GM19240 (cell line): ENCODE measurements around the gene MAPKBP1.
"Not testable (repeated sequence)": the region's sequence is repeated elsewhere in the genome, so short reads cannot be mapped to it uniquely, and the experiment has no call there.

Experiments used
- DNase-seq: peaks from one replicate; pipeline ENCODE4 v3.0.0; 2011; ENCODE audit warnings: low spot score; ENCODE audit not compliant: insufficient read length

MAPKBP1 gene, protein sequence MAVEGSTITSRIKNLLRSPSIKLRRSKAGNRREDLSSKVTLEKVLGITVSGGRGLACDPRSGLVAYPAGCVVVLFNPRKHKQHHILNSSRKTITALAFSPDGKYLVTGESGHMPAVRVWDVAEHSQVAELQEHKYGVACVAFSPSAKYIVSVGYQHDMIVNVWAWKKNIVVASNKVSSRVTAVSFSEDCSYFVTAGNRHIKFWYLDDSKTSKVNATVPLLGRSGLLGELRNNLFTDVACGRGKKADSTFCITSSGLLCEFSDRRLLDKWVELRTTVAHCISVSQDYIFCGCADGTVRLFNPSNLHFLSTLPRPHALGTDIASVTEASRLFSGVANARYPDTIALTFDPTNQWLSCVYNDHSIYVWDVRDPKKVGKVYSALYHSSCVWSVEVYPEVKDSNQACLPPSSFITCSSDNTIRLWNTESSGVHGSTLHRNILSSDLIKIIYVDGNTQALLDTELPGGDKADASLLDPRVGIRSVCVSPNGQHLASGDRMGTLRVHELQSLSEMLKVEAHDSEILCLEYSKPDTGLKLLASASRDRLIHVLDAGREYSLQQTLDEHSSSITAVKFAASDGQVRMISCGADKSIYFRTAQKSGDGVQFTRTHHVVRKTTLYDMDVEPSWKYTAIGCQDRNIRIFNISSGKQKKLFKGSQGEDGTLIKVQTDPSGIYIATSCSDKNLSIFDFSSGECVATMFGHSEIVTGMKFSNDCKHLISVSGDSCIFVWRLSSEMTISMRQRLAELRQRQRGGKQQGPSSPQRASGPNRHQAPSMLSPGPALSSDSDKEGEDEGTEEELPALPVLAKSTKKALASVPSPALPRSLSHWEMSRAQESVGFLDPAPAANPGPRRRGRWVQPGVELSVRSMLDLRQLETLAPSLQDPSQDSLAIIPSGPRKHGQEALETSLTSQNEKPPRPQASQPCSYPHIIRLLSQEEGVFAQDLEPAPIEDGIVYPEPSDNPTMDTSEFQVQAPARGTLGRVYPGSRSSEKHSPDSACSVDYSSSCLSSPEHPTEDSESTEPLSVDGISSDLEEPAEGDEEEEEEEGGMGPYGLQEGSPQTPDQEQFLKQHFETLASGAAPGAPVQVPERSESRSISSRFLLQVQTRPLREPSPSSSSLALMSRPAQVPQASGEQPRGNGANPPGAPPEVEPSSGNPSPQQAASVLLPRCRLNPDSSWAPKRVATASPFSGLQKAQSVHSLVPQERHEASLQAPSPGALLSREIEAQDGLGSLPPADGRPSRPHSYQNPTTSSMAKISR (N-terminal part only)

GRCh38 chr15:41774062-41774881 is at the start of gene MAPKBP1:
MAPKBP1 (plus strand) TSS chr15:41774484; CDS start chr15:41775276, 792 bp downstream.
- peak; percentile 87 for DNase-seq

GRCh38 chr15:41727143-41727542 is 47.1 kb upstream of the MAPKBP1 start:
- DNase-seq = no peak

DNA sequence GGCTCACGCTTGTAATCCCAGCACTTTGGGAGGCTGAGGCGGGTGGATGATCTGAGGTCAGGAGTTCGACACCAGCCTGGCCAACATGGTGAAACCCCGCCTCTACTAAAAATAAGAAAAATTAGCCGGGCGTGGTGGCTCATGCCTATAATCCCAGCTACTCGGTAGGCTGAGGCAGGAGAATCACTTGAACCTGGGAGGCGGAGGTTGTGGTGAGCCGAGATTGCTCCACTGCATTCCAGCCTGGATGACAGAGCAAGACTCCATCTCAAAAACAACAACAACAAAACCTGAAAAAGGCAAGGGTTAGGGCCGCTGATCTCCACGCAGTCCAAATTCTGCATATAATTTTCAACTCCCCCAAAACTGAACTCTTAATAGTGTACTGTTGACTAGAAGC is 46.2 kb upstream of the MAPKBP1 start:
- DNase-seq = not testable (repeated sequence)

GRCh38 chr15:41730543-41730942 is 43.7 kb upstream of the MAPKBP1 start:
- DNase-seq = no peak

DNA sequence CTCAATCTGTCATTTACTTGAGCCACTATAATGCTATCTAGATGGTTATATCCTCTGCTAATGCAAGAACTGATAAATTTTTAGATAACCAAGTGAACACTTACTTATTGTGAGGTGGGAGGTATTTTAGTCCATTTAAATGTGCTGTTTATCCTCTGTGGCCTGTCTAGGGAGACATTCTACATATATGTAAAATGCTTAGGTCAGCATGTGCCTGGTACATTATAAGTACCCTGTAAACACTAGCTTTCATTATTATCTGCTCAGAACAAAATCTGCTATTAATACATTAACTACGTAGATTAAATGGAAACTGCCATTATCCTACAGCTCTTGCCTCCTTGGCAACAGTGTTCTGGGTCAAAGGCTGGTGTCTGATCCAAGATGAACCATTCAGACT is 41.8 kb upstream of the MAPKBP1 start:
- no peak for DNase-seq

GRCh38 chr15:41734079-41734478 is 40.2 kb upstream of the MAPKBP1 start:
- DNase-seq = no peak

GRCh38 chr15:41735046-41735445 is 39.2 kb upstream of the MAPKBP1 start:
- DNase-seq = no peak

DNA sequence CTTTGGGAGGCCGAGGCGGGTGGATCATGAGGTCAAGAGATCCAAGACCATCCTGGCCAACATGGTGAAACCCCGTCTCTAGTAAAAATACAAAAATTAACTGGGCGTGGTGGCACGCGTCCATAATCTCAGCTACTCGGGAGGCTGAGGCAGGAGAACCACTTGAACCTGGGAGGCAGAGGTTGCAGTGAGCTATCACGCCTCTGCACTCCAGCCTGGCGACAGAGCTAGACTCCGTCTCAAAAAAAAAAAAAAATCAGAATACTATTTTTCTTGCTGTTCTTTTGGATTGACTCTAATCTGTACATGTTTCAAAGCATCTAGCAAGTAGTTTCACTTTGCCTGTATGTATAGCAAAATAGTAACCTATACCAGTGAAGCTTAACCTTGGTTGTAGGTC is 38.8 kb upstream of the MAPKBP1 start:
- DNase-seq = not testable (repeated sequence)

- DNase-seq = no peak
Measured at GRCh38 chr15:41746802-41747201, 27.5 kb upstream of the MAPKBP1 start.

DNA sequence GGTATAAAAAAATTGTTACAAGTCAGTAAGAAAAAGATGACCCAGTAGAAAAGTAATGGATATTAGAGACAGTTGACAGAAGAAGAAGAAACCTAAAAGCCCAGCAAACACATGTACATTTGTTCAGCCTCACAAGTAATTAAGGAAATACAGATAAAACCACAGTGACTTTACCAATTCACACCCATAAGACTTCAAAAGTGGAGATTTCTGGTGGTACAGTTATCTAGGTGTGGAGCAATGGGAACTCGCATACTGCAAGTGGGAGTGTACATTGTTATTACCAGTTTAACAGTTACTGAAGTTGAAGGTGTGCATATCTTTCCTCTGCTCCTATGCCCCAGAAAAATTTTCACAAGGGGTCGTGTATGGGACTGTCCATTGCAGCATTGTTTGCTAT is 18.1 kb upstream of the MAPKBP1 start:
- DNase-seq = no peak

DNA sequence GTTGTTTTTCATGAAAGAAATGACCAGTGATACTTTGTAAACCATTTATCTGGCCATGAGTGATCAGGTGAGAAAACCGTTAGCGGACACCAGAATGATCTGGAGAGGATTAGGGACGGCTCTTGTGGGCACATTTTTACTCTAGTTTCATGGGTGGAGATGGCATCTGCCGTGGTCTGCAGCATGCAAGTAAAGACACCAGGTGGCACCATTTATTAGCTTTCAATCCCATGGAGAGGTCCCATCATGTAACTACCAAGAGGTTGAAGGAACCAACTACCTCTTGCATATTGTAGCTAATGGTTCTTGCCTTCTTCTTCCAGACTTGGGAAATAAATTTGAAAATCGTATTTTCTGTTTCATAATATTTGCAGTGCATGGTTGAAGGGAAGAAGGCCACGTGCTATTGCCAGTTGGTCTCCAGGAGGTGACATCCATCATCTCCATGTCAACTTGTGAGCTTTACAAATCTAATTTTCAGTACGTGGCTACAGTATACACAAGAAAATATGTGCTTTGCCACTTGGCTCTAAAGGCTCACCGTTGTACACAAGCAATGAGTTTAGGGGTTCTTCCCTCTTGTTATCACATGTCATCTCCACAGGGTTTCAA is 1.5 kb upstream of the MAPKBP1 start:
- DNase-seq = no peak

DNA sequence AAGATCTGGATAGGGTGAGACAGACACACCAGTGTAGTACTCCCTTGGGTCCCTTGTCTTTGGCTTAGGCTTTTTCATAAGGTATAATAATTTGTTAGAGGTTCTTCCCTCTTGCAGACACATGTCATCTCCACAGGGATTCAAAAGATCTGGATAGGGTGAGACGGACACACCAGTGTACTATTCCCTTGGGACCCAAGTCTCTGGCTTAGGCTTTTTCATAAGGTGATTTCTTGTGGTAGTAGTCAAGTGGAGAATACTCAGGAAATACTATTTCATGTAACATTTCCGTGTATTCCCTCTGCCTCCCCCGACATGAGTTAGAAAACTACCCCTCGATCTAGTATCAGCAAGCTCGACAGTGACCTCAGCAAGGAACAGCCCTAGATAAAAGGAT is 954 bp upstream of the MAPKBP1 start:
- DNase-seq = no peak

GRCh38 chr15:41773729-41774061 is 589 bp upstream of the MAPKBP1 start:
- no peak for DNase-seq

DNA sequence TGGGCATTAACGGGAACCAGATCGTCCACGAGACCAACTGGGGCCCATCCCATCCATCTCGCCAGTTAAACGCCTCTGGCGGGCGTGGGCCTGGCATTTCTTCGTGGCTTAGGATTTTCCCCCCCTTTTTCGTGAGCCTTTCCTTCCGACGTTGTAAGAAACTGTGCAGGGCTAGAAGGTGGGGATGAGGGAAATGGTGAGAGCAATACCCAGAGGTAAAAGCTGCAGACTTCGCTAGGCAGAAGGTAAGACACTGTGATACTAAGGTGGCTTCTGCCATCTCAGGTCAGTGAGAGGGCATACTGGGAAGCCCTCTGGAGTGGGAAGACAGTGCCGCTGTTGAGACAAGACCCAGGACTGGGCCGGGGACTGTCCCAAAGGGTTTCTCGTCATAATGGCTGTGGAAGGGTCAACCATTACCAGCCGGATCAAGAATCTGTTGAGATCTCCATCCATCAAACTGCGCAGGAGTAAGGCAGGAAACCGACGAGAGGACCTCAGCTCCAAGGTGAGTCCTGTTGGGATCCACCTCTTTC is 666 bp downstream of the MAPKBP1 start:
- DNase-seq = no peak

- no peak for DNase-seq
Measured at GRCh38 chr15:41775651-41776050, 1.4 kb downstream of the MAPKBP1 start.

GRCh38 chr15:41777421-41777973 is 3.2 kb downstream of the MAPKBP1 start:
- DNase-seq = no peak

DNA sequence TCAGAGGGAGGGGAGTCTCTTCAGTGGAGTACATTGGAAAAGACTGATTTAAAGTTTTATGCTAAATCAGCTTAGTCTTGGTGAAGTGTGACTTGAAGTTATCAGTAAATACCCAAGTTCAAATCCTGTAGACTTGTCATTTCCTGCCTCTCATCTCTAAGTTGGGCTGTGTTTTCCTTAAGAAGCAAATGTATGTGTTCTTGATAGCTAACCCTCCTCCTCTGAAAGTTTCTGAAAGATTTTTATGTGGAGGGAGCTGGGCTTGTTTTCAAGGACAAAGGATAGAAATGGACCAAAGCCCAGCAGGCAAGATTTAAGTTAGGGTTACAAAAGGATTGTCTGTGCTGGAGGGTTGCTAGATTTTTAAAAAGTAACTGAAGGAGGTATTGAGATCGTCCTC is 4.2 kb downstream of the MAPKBP1 start:
- no peak for DNase-seq

DNA sequence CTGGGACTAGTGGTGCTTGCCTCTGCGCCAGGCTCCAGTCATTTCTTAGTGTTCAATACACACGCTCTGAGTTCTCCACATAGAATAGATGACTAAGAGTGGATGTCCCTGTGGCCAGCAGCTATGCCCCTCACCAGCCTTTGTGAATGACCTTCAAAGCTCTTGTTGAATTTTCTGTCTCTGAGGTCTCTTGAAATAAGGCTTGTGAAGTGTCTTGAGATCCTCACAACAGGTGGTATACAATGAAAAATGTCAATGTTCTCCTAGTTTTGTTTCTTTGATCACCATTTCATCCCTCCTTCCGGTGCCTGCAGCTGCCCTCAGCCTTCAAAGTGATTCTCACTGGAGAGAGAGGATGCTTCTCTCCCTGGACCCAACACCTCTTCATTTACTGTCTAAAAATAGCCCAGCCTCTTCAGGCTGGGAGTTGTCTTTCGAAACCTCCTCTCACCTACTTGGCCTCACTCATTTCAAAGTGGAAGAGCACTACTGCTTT is 5.4 kb downstream of the MAPKBP1 start:
- no peak for DNase-seq

DNA sequence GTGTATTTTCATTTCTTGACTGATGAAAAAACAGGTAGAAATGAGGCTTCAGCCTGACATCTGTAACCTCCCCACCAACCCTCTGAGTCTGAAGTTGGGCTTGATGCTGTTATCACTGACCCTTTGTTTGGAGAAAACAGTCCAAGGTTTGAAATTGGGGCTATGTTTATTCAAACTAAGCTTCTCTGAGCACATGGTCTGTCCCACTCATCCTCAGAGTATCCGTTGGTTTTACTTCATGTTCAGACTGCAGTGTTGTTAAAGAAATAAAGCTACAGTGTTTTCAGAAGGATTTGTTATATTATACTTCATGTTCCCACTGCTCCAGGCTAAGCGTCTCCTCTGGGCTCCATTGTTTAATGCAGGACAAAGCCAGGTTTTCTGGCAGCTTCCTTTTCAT is 6.0 kb downstream of the MAPKBP1 start:
- DNase-seq = no peak

DNA sequence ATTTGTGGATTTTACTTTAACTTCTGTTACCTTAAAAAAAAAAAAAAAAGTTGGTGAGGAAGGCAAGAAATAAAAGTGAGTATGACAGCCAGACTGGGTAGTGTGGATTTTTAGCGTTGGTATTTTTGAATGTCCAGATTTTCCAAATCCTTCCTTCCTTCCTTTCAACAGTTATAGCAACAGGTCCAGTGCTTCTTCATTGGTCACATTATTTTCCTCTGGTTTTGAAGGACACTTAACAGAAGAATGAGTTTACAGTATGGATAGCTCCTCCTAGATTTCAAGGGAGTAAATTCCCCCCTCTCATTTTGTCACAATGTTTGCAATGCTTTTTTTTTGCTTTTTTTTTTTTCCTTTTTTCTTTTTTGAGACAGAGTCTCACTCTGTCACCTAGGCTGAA is 6.4 kb downstream of the MAPKBP1 start:
- DNase-seq = no peak
